Uterus (tissue), 4 donors: Measurements from ENCODE around the gene RAB11A. TPM values are rescaled to one million over a fixed set of nuclear protein-coding genes. Genes with fewer than 3 reads are reported as not detected.

Experiments
- DNase-seq, 2 donors: peaks; one replicate each; pipeline ENCODE4 v3.0.0-alpha.2; 2019 to 2020
- H3K27ac ChIP-seq, 2 donors: fragments of 200-600 bp; sonication (generic); 1 replicate in 1 of 2; 2 replicates in 1 of 2; pipeline ENCODE4 v1.5.1; 2016 to 2018
- H3K27me3 ChIP-seq, 2 donors: fragments of 200-600 bp; sonication (generic); one replicate each; pipeline ENCODE4 v1.5.1; 2018 to 2019; ENCODE audit warnings: control low read depth in 1 of 2
- H3K36me3 ChIP-seq, 2 donors: fragments of 200-600 bp; sonication (generic); one replicate each; pipeline ENCODE4 v1.5.1; 2019; ENCODE audit warnings: control low read depth in 1 of 2
- H3K4me1 ChIP-seq, 2 donors: fragments of 200-600 bp; sonication (generic); one replicate each; pipeline ENCODE4 v1.5.1; 2018 to 2019; ENCODE audit warnings: control low read depth in 1 of 2
- H3K4me3 ChIP-seq, 2 donors: fragments of 200-600 bp; sonication (generic); 1 replicate in 1 of 2; 2 replicates in 1 of 2; pipeline ENCODE4 v1.5.1; 2018 to 2019; ENCODE audit warnings: mild to moderate bottlenecking in 1 of 2
- H3K9me3 ChIP-seq, 2 donors: fragments of 200-600 bp; sonication (generic); one replicate each; pipeline ENCODE4 v1.5.1; 2019; ENCODE audit warnings: control low read depth in 1 of 2
- POLR2A ChIP-seq, 2 donors: fragments of 450-650 bp; IDR thresholded peaks; one replicate each; pipeline ENCODE4 v1.6.1; 2016; ENCODE audit warnings: antibody characterized with exemption in 2 of 2, mild to moderate bottlenecking in 1 of 2, moderate library complexity in 1 of 2
- intact Hi-C: fragments of 100-400 bp; cut with DNase I; formaldehyde crosslinking; loops from one replicate; pipeline ENCODE4 v1.15.1; 2023; ENCODE audit warnings: low total_unique reads
- total RNA-seq, 4 donors: library from RNA; depleted of rRNA in 3 of 4; stranded (reverse); fragments of >200 nt in 3 of 4; gene quantifications; one replicate each; pipeline versions ENCODE4 v1.1.0 to v1.2.4, GENCODE V29; 2014 to 2023
- TF ChIP-seq, protein P1 (sequence below), 4 experiments: fragments of 200-600 bp in 2 of 4; fragments of 450-650 bp in 2 of 4; sonication (generic) in 2 of 4; IDR thresholded peaks; one replicate each; pipeline ENCODE4 v1.5.1; 2016 to 2019; ENCODE audit warnings: antibody characterized with exemption in 4 of 4, mild to moderate bottlenecking in 2 of 4, moderate library complexity in 1 of 4
- donor health status: DM: yes; HTN: yes; CAD: no.

RAB11A gene
- total RNA-seq, 4 donors from 2014 or later = 62.0 to 213 (median 151) TPM

DNA sequence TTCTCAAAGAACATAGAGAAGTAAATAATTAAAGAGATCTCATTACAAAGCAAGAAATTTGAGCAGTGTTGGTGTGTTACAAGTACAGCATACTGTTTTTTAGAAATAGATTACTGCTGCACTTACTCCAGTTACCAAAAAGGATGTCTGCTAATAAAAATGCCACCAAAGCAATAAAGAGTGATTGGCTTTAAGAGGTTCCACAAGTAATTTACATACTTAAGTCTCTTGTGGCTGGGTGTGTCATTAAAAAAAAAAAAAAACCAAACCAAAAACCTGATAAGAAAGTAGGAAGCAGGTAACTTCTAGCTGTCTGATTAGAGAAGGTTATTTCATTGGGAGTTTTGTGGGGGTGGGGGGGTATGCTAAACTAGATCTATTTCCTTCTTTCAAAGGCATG, 15.2 kb downstream of the RAB11A start:
- H3K9me3 ChIP-seq = no peaks in the 10 kb centered on the region
- DNase-seq = no peak
- no peak overlapping the region for H3K27ac ChIP-seq
- H3K4me1 ChIP-seq = no peaks in the 10 kb centered on the region
- H3K27me3 ChIP-seq = no peaks in the 10 kb centered on the region
- intact Hi-C loops = no loop called here
- H3K4me3 ChIP-seq = no peak overlapping the region
- H3K36me3 ChIP-seq = no peaks in the 10 kb centered on the region
- TF ChIP-seq, protein P1, sequence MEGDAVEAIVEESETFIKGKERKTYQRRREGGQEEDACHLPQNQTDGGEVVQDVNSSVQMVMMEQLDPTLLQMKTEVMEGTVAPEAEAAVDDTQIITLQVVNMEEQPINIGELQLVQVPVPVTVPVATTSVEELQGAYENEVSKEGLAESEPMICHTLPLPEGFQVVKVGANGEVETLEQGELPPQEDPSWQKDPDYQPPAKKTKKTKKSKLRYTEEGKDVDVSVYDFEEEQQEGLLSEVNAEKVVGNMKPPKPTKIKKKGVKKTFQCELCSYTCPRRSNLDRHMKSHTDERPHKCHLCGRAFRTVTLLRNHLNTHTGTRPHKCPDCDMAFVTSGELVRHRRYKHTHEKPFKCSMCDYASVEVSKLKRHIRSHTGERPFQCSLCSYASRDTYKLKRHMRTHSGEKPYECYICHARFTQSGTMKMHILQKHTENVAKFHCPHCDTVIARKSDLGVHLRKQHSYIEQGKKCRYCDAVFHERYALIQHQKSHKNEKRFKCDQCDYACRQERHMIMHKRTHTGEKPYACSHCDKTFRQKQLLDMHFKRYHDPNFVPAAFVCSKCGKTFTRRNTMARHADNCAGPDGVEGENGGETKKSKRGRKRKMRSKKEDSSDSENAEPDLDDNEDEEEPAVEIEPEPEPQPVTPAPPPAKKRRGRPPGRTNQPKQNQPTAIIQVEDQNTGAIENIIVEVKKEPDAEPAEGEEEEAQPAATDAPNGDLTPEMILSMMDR (IDR thresholded peaks at IDR 0.05) = no peak
- TF ChIP-seq POLR2A (IDR thresholded peaks at IDR 0.05) = no peak

DNA sequence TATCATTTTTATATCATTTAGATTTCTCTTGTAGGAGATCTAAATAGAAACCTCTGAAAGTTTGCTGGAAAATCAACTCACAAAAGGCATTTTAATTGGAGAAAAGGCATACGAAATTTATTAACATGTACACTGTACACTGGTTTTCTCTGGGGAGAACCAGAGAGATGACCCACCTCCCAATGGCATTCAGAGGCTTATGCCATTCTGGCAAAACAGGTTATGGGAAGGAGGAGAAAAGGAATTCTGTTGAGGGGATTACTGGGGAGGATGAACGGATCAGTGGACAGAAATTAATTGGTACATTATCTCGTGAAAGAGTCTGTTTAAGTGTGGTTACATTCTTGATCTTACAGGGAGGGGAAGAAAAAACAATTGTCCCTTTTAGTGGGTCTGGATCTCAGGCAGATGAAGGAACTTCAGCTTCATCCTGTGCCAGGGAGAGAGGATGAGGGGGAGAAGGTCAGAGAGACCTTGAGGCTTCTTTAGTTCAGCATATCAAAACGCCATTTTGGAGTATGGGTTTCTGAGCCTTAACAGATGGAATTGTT, 16.5 kb downstream of the RAB11A start:
- Histone ChIP-seq H3K27ac (no peak overlapping the region), H3K27me3 (no peaks in the 10 kb centered on the region), H3K4me3 (no peak overlapping the region), H3K4me1 (no peaks in the 10 kb centered on the region), H3K36me3 (no peaks in the 10 kb centered on the region), H3K9me3 (no peaks in the 10 kb centered on the region)
- DNase-seq = no peak
- intact Hi-C loops = no loop called here
- TF ChIP-seq, protein P1 (IDR thresholded peaks at IDR 0.05) = no peak
- no peak for TF ChIP-seq POLR2A (IDR thresholded peaks at IDR 0.05)

DNA sequence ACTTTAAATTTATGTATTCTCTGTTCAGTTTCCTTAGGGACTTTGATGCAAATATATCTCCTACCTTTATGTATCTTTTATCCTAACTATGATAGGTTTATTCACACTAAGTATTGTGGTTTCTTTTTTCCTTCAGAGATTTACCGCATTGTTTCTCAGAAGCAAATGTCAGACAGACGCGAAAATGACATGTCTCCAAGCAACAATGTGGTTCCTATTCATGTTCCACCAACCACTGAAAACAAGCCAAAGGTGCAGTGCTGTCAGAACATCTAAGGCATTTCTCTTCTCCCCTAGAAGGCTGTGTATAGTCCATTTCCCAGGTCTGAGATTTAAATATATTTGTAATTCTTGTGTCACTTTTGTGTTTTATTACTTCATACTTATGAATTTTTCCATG, 18.3 kb downstream of the RAB11A start:
- TF ChIP-seq, protein P1 (IDR thresholded peaks at IDR 0.05) = no peak
- no peak for TF ChIP-seq POLR2A (IDR thresholded peaks at IDR 0.05)
- Histone ChIP-seq H3K36me3 (no peaks in the 10 kb centered on the region), H3K4me1 (no peaks in the 10 kb centered on the region), H3K9me3 (no peaks in the 10 kb centered on the region), H3K27me3 (no peaks in the 10 kb centered on the region), H3K27ac (no peak overlapping the region), H3K4me3 (no peak overlapping the region)
- DNase-seq = no peak
- intact Hi-C loops = no loop called here

DNA sequence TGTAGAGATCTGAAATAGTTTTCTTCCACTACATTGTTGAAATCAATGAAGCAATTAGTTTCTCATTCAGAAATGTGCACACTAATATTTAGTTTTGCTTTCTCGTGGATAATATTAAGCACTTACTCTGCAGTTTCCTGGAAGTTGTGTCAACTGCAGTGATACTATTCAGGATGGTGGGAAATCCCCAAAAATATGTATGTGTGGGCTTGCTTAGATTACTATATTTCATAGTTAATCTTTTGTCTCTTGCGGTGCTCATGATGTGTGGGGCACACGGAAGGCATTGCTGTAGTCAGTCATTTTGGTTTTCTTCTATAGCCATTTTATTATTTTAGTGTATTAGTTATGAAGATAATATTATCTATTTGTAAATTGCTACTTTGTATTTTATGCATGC, 19.7 kb downstream of the RAB11A start:
- TF ChIP-seq, protein P1 (IDR thresholded peaks at IDR 0.05) = no peak
- no peak for TF ChIP-seq POLR2A (IDR thresholded peaks at IDR 0.05)
- no peaks in the 10 kb centered on the region for H3K4me1 ChIP-seq
- no peaks in the 10 kb centered on the region for H3K9me3 ChIP-seq
- DNase-seq = no peak
- H3K36me3 ChIP-seq = no peaks in the 10 kb centered on the region
- no peak overlapping the region for H3K4me3 ChIP-seq
- H3K27ac ChIP-seq = no peak overlapping the region
- intact Hi-C loops = no loop called here
- no peaks in the 10 kb centered on the region for H3K27me3 ChIP-seq

DNA sequence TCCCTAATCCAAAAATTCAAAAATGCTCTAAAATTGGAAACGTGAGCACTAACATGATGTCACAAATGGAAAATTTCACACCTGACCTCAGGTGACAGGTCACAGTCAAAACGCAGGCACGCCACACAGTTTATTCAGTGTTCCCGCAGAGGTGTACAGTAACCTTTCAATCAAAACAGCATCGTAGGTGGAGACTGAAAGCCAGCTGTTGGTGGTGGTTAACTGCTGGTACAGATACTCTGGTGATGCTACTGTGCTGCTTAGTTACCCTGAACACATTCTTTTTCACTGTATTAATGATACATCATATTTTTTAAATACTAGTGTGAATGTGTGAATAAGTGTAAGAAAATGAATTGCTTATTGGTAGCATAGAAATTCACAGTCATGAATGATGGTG, 23.8 kb downstream of the RAB11A start:
- no peak overlapping the region for H3K27ac ChIP-seq
- no peaks in the 10 kb centered on the region for H3K27me3 ChIP-seq
- TF ChIP-seq POLR2A (IDR thresholded peaks at IDR 0.05) = no peak
- TF ChIP-seq, protein P1 (IDR thresholded peaks at IDR 0.05) = no peak
- intact Hi-C loops = no loop called here
- no peaks in the 10 kb centered on the region for H3K9me3 ChIP-seq
- no peaks in the 10 kb centered on the region for H3K4me1 ChIP-seq
- DNase-seq = no peak
- H3K36me3 ChIP-seq = peaks cover 0 to 3% of the 10 kb centered on the region in 2 donors
- no peak overlapping the region for H3K4me3 ChIP-seq
